GM18520 (cell line): ENCODE results near the gene HBM.
"Not testable (repeated sequence)": the region's sequence is repeated elsewhere in the genome, so short reads cannot be mapped to it uniquely, and the experiment has no call there.

Experiments used
- ATAC-seq: cut with Tn5 transposase; IDR thresholded peaks from one replicate; pipeline ENCODE4 v1.9.1; 2021; ENCODE audit not compliant: unreplicated experiment

The HBM gene

GRCh38 chr16:167122-167690, 1.4 kb downstream of the HBM start:
- no peak for ATAC-seq

- ATAC-seq: no peak
Measured at GRCh38 chr16:168424-168823, 2.6 kb downstream of the HBM start.

- no peak for ATAC-seq
Measured at GRCh38 chr16:169014-169413, 3.2 kb downstream of the HBM start.

- not testable (repeated sequence) for ATAC-seq
Measured at GRCh38 chr16:170088-170507, 4.3 kb downstream of the HBM start.

GRCh38 chr16:170788-171187, 5.0 kb downstream of the HBM start:
- no peak for ATAC-seq

- not testable (repeated sequence) for ATAC-seq
Measured at GRCh38 chr16:172374-172941, 6.7 kb downstream of the HBM start, which contains the start of gene HBA2. Gene HBA2, plus strand, starts transcription at chr16:172876. Its CDS starts 37 bp downstream, at chr16:172913.

- not testable (repeated sequence) for ATAC-seq
Measured at GRCh38 chr16:173211-173854, 7.6 kb downstream of the HBM start.

- not testable (repeated sequence) for ATAC-seq
Measured at GRCh38 chr16:173928-174769, 8.4 kb downstream of the HBM start.

- no peak for ATAC-seq
Measured at GRCh38 chr16:175011-175949, 9.5 kb downstream of the HBM start.

- ATAC-seq: not testable (repeated sequence)
Measured at GRCh38 chr16:176006-176405, 10.2 kb downstream of the HBM start.

GRCh38 chr16:176477-177382, 11.0 kb downstream of the HBM start, which contains the start of gene HBA1:
Gene HBA1, plus strand, starts transcription at chr16:176680. Its CDS starts 37 bp downstream, at chr16:176717.
- not testable (repeated sequence) for ATAC-seq

- ATAC-seq: no peak
Measured at GRCh38 chr16:177394-177822, 11.6 kb downstream of the HBM start.

GRCh38 chr16:177981-178667, 12.3 kb downstream of the HBM start:
- no peak for ATAC-seq

- no peak for ATAC-seq
Measured at GRCh38 chr16:178668-179015, 12.9 kb downstream of the HBM start.

- ATAC-seq: no peak
Measured at GRCh38 chr16:179211-180092, 13.7 kb downstream of the HBM start.

GRCh38 chr16:180101-180675, 14.4 kb downstream of the HBM start, which contains the start of gene HBQ1:
Gene HBQ1, plus strand, starts transcription at chr16:180459. Its CDS starts 28 bp downstream, at chr16:180487.
- no peak for ATAC-seq
